Thyroid gland (tissue), 4 donors: ENCODE measurements around the gene USP9X. TPM values are rescaled to one million over a fixed set of nuclear protein-coding genes. Genes with fewer than 3 reads are reported as not detected.
"Not testable (repeated sequence)": the region's sequence is repeated elsewhere in the genome, so short reads cannot be mapped to it uniquely, and the experiment has no call there.

Source experiments
- DNase-seq, 2 donors: peaks; one replicate each; pipeline ENCODE4 v3.0.0-alpha.2; 2019
- H3K27ac ChIP-seq, 3 donors: fragments of 200-600 bp; sonication (generic); 1 replicate in 2 of 3; 2 replicates in 1 of 3; pipeline ENCODE4 v1.5.1; 2016 to 2019; ENCODE audit warnings: mild to moderate bottlenecking in 1 of 3, moderate library complexity in 1 of 3
- H3K27me3 ChIP-seq: fragments of 200-600 bp; sonication (generic); one replicate; pipeline ENCODE4 v1.5.1; 2019
- H3K36me3 ChIP-seq, 2 donors: fragments of 200-600 bp; sonication (generic); one replicate each; pipeline ENCODE4 v1.5.1; 2016 to 2019
- H3K4me1 ChIP-seq, 2 donors: fragments of 200-600 bp; sonication (generic); one replicate each; pipeline ENCODE4 v1.5.1; 2017 to 2019
- H3K4me3 ChIP-seq, 3 donors: fragments of 200-600 bp; sonication (generic); replicated peaks in 1 of 3; 1 replicate in 2 of 3; 2 replicates in 1 of 3; pipeline ENCODE4 v1.5.1; 2016; ENCODE audit warnings: mild to moderate bottlenecking in 1 of 3
- H3K9me3 ChIP-seq: fragments of 200-600 bp; sonication (generic); one replicate; pipeline ENCODE4 v1.5.1; 2017
- POLR2A ChIP-seq, 2 donors: fragments of 450-650 bp; IDR thresholded peaks; one replicate each; pipeline ENCODE4 v1.6.1; 2017; ENCODE audit warnings: antibody characterized with exemption in 2 of 2, mild to moderate bottlenecking in 2 of 2, moderate library complexity in 1 of 2
- WGBS, 2 donors: methylation state at CpG; one replicate each; pipeline ENCODE4 v1.1.5; 2017; 5-methylcytosine and 5-hydroxymethylcytosine counted together
- intact Hi-C: fragments of 100-400 bp; cut with DNase I; formaldehyde crosslinking; loops from one replicate; pipeline ENCODE4 v1.15.1; 2023
- total RNA-seq, 4 donors: library from RNA; depleted of rRNA; stranded (reverse); fragments of >200 nt; gene quantifications; one replicate each; pipeline ENCODE4 v1.2.3, GENCODE V29; 2016
- TF ChIP-seq, protein P1 (sequence below), 6 experiments: fragments of 200-600 bp in 3 of 6; fragments of 450-650 bp in 3 of 6; sonication (generic) in 3 of 6; IDR thresholded peaks; one replicate each; pipeline ENCODE4 v1.5.1; 2016 to 2019; ENCODE audit warnings: antibody characterized with exemption in 6 of 6, mild to moderate bottlenecking in 2 of 6, inconsistent platforms in 1 of 6, moderate library complexity in 1 of 6

Gene USP9X
- total RNA-seq, 4 donors from 2014 or later = 101 to 138 (median 106) TPM

GRCh38 chrX:41097326-41097725 is 12.1 kb downstream of the USP9X start:
- Histone ChIP-seq H3K27ac (no peak overlapping the region), H3K36me3 (no peaks in the 10 kb centered on the region), H3K4me3 (no peak overlapping the region), H3K4me1 (peaks cover 0 to 15% of the 10 kb centered on the region in 2 donors), H3K9me3 (no peaks in the 10 kb centered on the region), H3K27me3 (no peaks in the 10 kb centered on the region)
- TF ChIP-seq POLR2A (IDR thresholded peaks at IDR 0.05) = no peak
- TF ChIP-seq, protein P1, sequence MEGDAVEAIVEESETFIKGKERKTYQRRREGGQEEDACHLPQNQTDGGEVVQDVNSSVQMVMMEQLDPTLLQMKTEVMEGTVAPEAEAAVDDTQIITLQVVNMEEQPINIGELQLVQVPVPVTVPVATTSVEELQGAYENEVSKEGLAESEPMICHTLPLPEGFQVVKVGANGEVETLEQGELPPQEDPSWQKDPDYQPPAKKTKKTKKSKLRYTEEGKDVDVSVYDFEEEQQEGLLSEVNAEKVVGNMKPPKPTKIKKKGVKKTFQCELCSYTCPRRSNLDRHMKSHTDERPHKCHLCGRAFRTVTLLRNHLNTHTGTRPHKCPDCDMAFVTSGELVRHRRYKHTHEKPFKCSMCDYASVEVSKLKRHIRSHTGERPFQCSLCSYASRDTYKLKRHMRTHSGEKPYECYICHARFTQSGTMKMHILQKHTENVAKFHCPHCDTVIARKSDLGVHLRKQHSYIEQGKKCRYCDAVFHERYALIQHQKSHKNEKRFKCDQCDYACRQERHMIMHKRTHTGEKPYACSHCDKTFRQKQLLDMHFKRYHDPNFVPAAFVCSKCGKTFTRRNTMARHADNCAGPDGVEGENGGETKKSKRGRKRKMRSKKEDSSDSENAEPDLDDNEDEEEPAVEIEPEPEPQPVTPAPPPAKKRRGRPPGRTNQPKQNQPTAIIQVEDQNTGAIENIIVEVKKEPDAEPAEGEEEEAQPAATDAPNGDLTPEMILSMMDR (IDR thresholded peaks at IDR 0.05) = no peak
- intact Hi-C loops = no loop called here
- no peak for DNase-seq

GRCh38 chrX:41100200-41100599 is 15.0 kb downstream of the USP9X start:
- no peak overlapping the region for H3K4me3 ChIP-seq
- H3K36me3 ChIP-seq = no peaks in the 10 kb centered on the region
- no peaks in the 10 kb centered on the region for H3K9me3 ChIP-seq
- intact Hi-C loops = no loop called here
- 53 to 58% methylated on average over 3 of the region's 3 CpGs for WGBS, 2 donors
- H3K27ac ChIP-seq = no peak overlapping the region
- H3K27me3 ChIP-seq = no peaks in the 10 kb centered on the region
- H3K4me1 ChIP-seq = peaks cover 0 to 28% of the 10 kb centered on the region in 2 donors
- DNase-seq = no peak
- no peak for TF ChIP-seq POLR2A (IDR thresholded peaks at IDR 0.05)
- TF ChIP-seq, protein P1 (IDR thresholded peaks at IDR 0.05) = no peak

DNA sequence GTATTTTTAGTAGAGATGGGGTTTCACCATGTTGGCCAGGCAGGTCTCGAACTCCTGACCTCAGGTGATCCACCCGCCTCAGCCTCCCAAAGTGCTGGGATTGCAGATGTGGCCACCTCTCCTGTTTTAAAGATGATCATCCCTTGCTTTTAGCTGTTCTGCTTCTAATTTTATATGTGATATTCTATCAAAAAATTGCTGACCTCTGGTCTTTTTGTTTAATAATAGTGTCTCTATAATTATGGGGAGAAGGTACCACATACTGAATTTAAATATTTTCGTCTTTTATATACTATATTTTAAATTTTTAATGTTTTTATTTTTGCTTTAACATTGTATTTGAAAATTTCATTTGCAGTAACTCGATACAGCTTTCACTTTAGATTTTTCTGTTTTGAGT is 15.6 kb downstream of the USP9X start:
- H3K27ac ChIP-seq = no peak overlapping the region
- WGBS, 2 donors = 91 to 99% methylated on average over 4 of the region's 4 CpGs
- no peak for DNase-seq

GRCh38 chrX:41105005-41105404 is 19.8 kb downstream of the USP9X start:
- 81 to 90% methylated on average over 2 of the region's 2 CpGs for WGBS, 2 donors
- no peaks in the 10 kb centered on the region for H3K9me3 ChIP-seq
- no peak overlapping the region for H3K4me3 ChIP-seq
- H3K27me3 ChIP-seq = no peaks in the 10 kb centered on the region
- DNase-seq = no peak
- no peaks in the 10 kb centered on the region for H3K36me3 ChIP-seq
- no peak overlapping the region for H3K27ac ChIP-seq
- TF ChIP-seq POLR2A (IDR thresholded peaks at IDR 0.05) = no peak
- TF ChIP-seq, protein P1 (IDR thresholded peaks at IDR 0.05) = no peak
- peaks cover 0 to 23% of the 10 kb centered on the region in 2 donors for H3K4me1 ChIP-seq
- intact Hi-C loops = no loop called here

More for the DNA sequence above, 15.6 kb downstream of the USP9X start:
- Histone ChIP-seq H3K27me3 (no peaks in the 10 kb centered on the region), H3K9me3 (no peaks in the 10 kb centered on the region), H3K4me1 (peaks cover 0 to 23% of the 10 kb centered on the region in 2 donors), H3K36me3 (no peaks in the 10 kb centered on the region), H3K4me3 (no peak overlapping the region)
- intact Hi-C loops = no loop called here
- no peak for TF ChIP-seq POLR2A (IDR thresholded peaks at IDR 0.05)
- TF ChIP-seq, protein P1 (IDR thresholded peaks at IDR 0.05) = no peak

GRCh38 chrX:41106257-41106656 is 21.0 kb downstream of the USP9X start:
- H3K27me3 ChIP-seq, H3K36me3 ChIP-seq, DNase-seq, intact Hi-C loops, H3K27ac ChIP-seq, H3K4me3 ChIP-seq, H3K9me3 ChIP-seq: not testable (repeated sequence)
- H3K4me1 ChIP-seq = peaks cover 7 to 31% of the 10 kb centered on the region in 2 donors
- 92 to 94% methylated on average over 3 of the region's 3 CpGs for WGBS, 2 donors

DNA sequence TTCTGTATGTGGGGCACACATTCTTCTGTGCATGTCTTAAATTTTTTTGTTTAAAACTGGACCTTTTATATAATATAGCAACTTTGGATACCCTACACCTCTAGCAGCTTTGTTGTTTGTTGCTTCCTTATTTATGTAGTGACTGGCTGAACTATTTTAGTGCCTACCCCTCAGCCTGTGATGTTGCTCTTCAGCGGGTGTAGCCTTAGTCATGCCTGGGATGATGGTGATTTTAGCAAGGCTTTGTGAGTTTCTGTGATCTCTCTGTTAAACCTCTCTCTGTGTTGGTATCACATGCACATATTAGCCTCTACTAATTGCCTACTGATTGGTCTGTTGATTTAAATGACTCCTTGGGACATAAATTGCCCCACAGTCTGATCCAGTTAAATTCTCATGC is 22.8 kb downstream of the USP9X start:
- Histone ChIP-seq H3K9me3 (no peaks in the 10 kb centered on the region), H3K27ac (no peak overlapping the region), H3K4me1 (peaks cover 7 to 43% of the 10 kb centered on the region in 2 donors), H3K27me3 (no peaks in the 10 kb centered on the region), H3K36me3 (no peaks in the 10 kb centered on the region), H3K4me3 (no peak overlapping the region)
- intact Hi-C loops = no loop called here
- TF ChIP-seq POLR2A (IDR thresholded peaks at IDR 0.05) = no peak
- TF ChIP-seq, protein P1 (IDR thresholded peaks at IDR 0.05) = no peak
- DNase-seq = no peak
- WGBS, 2 donors = 36 to 78% methylated on average over 1 of the region's 1 CpG
